Astrocyte (in vitro differentiated cells and primary cell): Measurements from ENCODE around the gene CTNNAL1.
"Not testable (repeated sequence)": the region's sequence is repeated elsewhere in the genome, so short reads cannot be mapped to it uniquely, and the experiment has no call there.

ENCODE experiments used
- CTCF ChIP-seq: IDR thresholded peaks from 2 replicates; pipeline ENCODE4 v1.5.1; 2011; ENCODE audit warnings: low read depth, mild to moderate bottlenecking, inconsistent platforms, low read length, moderate library complexity; ENCODE audit not compliant: insufficient read depth
- EZH2 ChIP-seq: IDR thresholded peaks from 2 replicates; pipeline ENCODE4 v1.6.1; 2012; ENCODE audit warnings: mild to moderate bottlenecking, low read length, inconsistent platforms; ENCODE audit not compliant: insufficient read depth

- TF ChIP-seq EZH2, CTCF: not testable (repeated sequence)
These were observed 114.1 kb downstream of the CTNNAL1 start for GRCh38 chr9:108899023-108899695.
